PFSK-1 (cell line): ENCODE results near the gene BAZ1B.

ENCODE experiments used
- FOXP2 ChIP-seq: optimal IDR thresholded peaks from 2 replicates; pipeline ENCODE3; 2011; ENCODE audit warnings: borderline replicate concordance, control low read depth, inconsistent platforms; ENCODE audit not compliant: insufficient read depth; ENCODE audit errors: extremely low read length, extremely low read depth
- POLR2AphosphoS5 ChIP-seq: IDR thresholded peaks from 2 replicates; pipeline ENCODE4 v1.6.1; 2012; ENCODE audit warnings: low read depth, mild to moderate bottlenecking, control low read depth, low read length, moderate library complexity
- SIN3A ChIP-seq: IDR thresholded peaks from 2 replicates; pipeline ENCODE4 v1.6.1; 2012; ENCODE audit warnings: mild to moderate bottlenecking, low read length, moderate library complexity, borderline replicate concordance; ENCODE audit not compliant: insufficient read depth
- TAF1 ChIP-seq: IDR thresholded peaks from 2 replicates; pipeline ENCODE4 v1.6.1; 2012; ENCODE audit warnings: low read length, control low read depth, borderline replicate concordance; ENCODE audit not compliant: insufficient read depth
- TF ChIP-seq, protein P1 (sequence below), 2 experiments: IDR thresholded peaks; 2 replicates each; pipeline versions ENCODE4 v1.6.1 to v1.8.0; 2011 to 2012; ENCODE audit warnings: low read depth in 2 of 2, low read length in 2 of 2, control low read depth in 1 of 2, inconsistent platforms in 1 of 2, mild to moderate bottlenecking in 1 of 2, moderate library complexity in 1 of 2; ENCODE audit not compliant: insufficient read depth in 1 of 2

DNA sequence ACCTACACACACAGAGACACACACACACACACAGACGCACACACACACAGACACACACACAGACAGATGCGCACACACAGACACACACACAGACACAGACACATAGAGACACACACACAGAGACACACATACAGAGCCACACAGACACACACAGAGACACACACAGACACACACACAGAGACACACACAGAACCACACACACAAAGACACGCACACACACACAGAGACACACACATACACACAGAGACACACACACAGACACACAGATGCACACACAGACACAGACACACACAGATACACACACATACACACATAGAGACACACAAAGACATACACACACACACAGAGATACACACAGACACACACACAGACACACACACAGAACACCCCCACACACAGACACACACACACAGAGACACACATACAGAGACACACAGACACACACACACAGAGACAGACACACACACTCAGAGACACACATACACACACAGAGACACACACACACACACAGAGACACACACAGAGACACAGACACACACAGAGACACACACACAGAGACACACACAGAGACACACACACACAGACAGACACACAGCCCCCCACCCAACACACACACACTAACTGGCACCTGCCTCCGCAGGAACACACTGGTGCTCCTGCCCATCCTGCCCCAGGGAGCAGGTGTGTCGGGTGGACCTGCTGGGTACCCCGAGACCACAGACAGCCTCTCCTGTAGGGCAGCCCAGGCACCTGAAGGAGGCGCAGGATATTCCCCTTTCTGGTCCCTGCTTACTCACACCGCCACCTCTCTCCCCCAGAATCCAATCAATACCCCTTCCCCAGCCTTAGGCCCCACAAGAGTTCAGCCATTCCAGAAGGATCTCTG lies 93.9 kb downstream of the BAZ1B start:
- TF ChIP-seq TAF1, result no peak
- TF ChIP-seq, protein P1, sequence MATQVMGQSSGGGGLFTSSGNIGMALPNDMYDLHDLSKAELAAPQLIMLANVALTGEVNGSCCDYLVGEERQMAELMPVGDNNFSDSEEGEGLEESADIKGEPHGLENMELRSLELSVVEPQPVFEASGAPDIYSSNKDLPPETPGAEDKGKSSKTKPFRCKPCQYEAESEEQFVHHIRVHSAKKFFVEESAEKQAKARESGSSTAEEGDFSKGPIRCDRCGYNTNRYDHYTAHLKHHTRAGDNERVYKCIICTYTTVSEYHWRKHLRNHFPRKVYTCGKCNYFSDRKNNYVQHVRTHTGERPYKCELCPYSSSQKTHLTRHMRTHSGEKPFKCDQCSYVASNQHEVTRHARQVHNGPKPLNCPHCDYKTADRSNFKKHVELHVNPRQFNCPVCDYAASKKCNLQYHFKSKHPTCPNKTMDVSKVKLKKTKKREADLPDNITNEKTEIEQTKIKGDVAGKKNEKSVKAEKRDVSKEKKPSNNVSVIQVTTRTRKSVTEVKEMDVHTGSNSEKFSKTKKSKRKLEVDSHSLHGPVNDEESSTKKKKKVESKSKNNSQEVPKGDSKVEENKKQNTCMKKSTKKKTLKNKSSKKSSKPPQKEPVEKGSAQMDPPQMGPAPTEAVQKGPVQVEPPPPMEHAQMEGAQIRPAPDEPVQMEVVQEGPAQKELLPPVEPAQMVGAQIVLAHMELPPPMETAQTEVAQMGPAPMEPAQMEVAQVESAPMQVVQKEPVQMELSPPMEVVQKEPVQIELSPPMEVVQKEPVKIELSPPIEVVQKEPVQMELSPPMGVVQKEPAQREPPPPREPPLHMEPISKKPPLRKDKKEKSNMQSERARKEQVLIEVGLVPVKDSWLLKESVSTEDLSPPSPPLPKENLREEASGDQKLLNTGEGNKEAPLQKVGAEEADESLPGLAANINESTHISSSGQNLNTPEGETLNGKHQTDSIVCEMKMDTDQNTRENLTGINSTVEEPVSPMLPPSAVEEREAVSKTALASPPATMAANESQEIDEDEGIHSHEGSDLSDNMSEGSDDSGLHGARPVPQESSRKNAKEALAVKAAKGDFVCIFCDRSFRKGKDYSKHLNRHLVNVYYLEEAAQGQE (IDR thresholded peaks at IDR 0.05; ENCODE audit: insufficient read depth in 1 of 2, low read depth in 2 of 2, low read length in 2 of 2), result no peak
- no peak for TF ChIP-seq SIN3A
- TF ChIP-seq POLR2AphosphoS5, result no peak
- no peak for TF ChIP-seq FOXP2
